HepG2 (cell line): Measurements from ENCODE around the gene TTC31. TPM values are rescaled to one million over a fixed set of nuclear protein-coding genes. Genes with fewer than 3 reads are reported as not detected.

Experiments used
- AGO2 ChIP-seq: fragments of 200-400 bp; formaldehyde crosslinking; optimal IDR thresholded peaks from 2 replicates; pipeline ENCODE3; 2017; ENCODE audit warnings: mild to moderate bottlenecking, low read depth, low read length, moderate library complexity
- CEBPB ChIP-seq: IDR thresholded peaks from 2 replicates; pipeline ENCODE4 v1.6.1; 2011; ENCODE audit warnings: low read depth, low read length, improper control_type of control experiment, borderline replicate concordance
- ESRRA ChIP-seq: sonication (generic); formaldehyde crosslinking; IDR thresholded peaks from 2 replicates; pipeline ENCODE4 v1.5.1; 2020; ENCODE audit warnings: mild to moderate bottlenecking, low read depth, missing genetic modification reagents
- FOXK1 ChIP-seq: sonication (generic); formaldehyde crosslinking; IDR thresholded peaks from 2 replicates; pipeline ENCODE4 v1.4.0; 2020; ENCODE audit warnings: low read depth, missing genetic modification reagents, borderline replicate concordance
- HES4 ChIP-seq: sonication (generic); formaldehyde crosslinking; IDR thresholded peaks from 2 replicates; pipeline ENCODE4 v1.9.0; 2021; ENCODE audit warnings: mild to moderate bottlenecking, missing genetic modification reagents, borderline replicate concordance
- NAIF1 ChIP-seq: sonication (generic); formaldehyde crosslinking; IDR thresholded peaks from 2 replicates; pipeline ENCODE4 v1.5.0; 2020; ENCODE audit warnings: mild to moderate bottlenecking, missing genetic modification reagents, borderline replicate concordance
- NFE2 ChIP-seq: sonication (generic); formaldehyde crosslinking; IDR thresholded peaks from 2 replicates; pipeline ENCODE4 v1.4.0; 2020; ENCODE audit warnings: missing genetic modification reagents
- PITX1 ChIP-seq: sonication (generic); formaldehyde crosslinking; IDR thresholded peaks from 2 replicates; pipeline ENCODE4 v1.5.1; 2020; ENCODE audit warnings: mild to moderate bottlenecking, missing genetic modification reagents
- RCOR2 ChIP-seq: IDR thresholded peaks from 2 replicates; pipeline ENCODE4 v1.6.1; 2016; ENCODE audit warnings: missing biosample characterization, missing genetic modification reagents
- SMYD3 ChIP-seq: sonication (generic); formaldehyde crosslinking; IDR thresholded peaks from 2 replicates; pipeline ENCODE4 v1.8.1; 2023; ENCODE audit warnings: mild to moderate bottlenecking, missing genetic modification reagents
- SP4 ChIP-seq: sonication (generic); formaldehyde crosslinking; IDR thresholded peaks from 2 replicates; pipeline ENCODE4 v1.8.1; 2023; ENCODE audit warnings: mild to moderate bottlenecking, missing genetic modification reagents
- SP5 ChIP-seq: IDR thresholded peaks from 2 replicates; pipeline ENCODE4 v1.6.1; 2016; ENCODE audit warnings: low read depth, borderline replicate concordance
- SPEN ChIP-seq: sonication (generic); formaldehyde crosslinking; IDR thresholded peaks from 2 replicates; pipeline ENCODE4 v1.5.1; 2020; ENCODE audit warnings: low read depth, mild to moderate bottlenecking, missing genetic modification reagents
- SSRP1 ChIP-seq: IDR thresholded peaks from 2 replicates; pipeline ENCODE4 v1.6.1; 2016; ENCODE audit warnings: control low read depth
- TBX2 ChIP-seq: sonication (generic); formaldehyde crosslinking; IDR thresholded peaks from 2 replicates; pipeline ENCODE4 v1.5.0; 2020; ENCODE audit warnings: missing genetic modification reagents, mild to moderate bottlenecking, borderline replicate concordance
- ZBTB38 ChIP-seq: sonication (generic); formaldehyde crosslinking; IDR thresholded peaks from 2 replicates; pipeline ENCODE4 v1.5.1; 2020; ENCODE audit warnings: mild to moderate bottlenecking, missing genetic modification reagents
- ZFP90 ChIP-seq: sonication (generic); formaldehyde crosslinking; IDR thresholded peaks from 2 replicates; pipeline ENCODE4 v1.8.0; 2022; ENCODE audit warnings: missing genetic modification reagents, mild to moderate bottlenecking, inconsistent platforms, borderline replicate concordance
- ZNF296 ChIP-seq: sonication (generic); formaldehyde crosslinking; conservative IDR thresholded peaks from 2 replicates; pipeline ENCODE4 v1.5.0; 2020; ENCODE audit warnings: mild to moderate bottlenecking, missing genetic modification reagents
- ZNF652 ChIP-seq: IDR thresholded peaks from 2 replicates; pipeline ENCODE4 v1.6.1; 2016; ENCODE audit warnings: low read depth, borderline replicate concordance
- polyA plus RNA-seq, 8 experiments: library from polyadenylated mRNA; depleted of rRNA in 3 of 8; stranded (reverse) in 7 of 8; unstranded in 1 of 8; fragments of >200 nt; fragmentation: Illumina TruSeq in 4 of 8; extraction: Trizol in 4 of 8; gene quantifications; 2 replicates each; pipeline versions ENCODE4 v1.2.1 to v1.2.3, GENCODE V29; 2011 to 2016; ENCODE audit warnings: low read depth in 4 of 8, missing spikeins in 1 of 8, mixed read lengths in 1 of 8; ENCODE audit not compliant: insufficient read depth in 1 of 8
- total RNA-seq, 5 experiments: library from RNA; depleted of rRNA; stranded (reverse); fragments of >200 nt; fragmentation: Illumina TruSeq; extraction: Trizol; gene quantifications; 2 replicates each; pipeline ENCODE4 v1.2.3, GENCODE V29; 2016; ENCODE audit warnings: low read depth in 1 of 5
- TF ChIP-seq, protein P1 (sequence below): sonication (generic); formaldehyde crosslinking; IDR thresholded peaks from 2 replicates; pipeline ENCODE4 v1.9.0; 2022; ENCODE audit warnings: missing genetic modification reagents, mild to moderate bottlenecking, borderline replicate concordance
- TF ChIP-seq, protein P2 (sequence below): sonication (generic); formaldehyde crosslinking; IDR thresholded peaks from 2 replicates; pipeline ENCODE4 v1.5.0; 2020; ENCODE audit warnings: mild to moderate bottlenecking, missing genetic modification reagents
- TF ChIP-seq, protein P3 (sequence below): sonication (generic); formaldehyde crosslinking; IDR thresholded peaks from 2 replicates; pipeline ENCODE4 v1.5.1; 2020; ENCODE audit warnings: mild to moderate bottlenecking, missing genetic modification reagents

The TTC31 gene
- total and polyA plus RNA-seq, 2 of the 13 experiments (the other 11 are each of a cell fraction or from before 2014, with no cell fraction given), result 28.3 to 39.5 TPM

DNA sequence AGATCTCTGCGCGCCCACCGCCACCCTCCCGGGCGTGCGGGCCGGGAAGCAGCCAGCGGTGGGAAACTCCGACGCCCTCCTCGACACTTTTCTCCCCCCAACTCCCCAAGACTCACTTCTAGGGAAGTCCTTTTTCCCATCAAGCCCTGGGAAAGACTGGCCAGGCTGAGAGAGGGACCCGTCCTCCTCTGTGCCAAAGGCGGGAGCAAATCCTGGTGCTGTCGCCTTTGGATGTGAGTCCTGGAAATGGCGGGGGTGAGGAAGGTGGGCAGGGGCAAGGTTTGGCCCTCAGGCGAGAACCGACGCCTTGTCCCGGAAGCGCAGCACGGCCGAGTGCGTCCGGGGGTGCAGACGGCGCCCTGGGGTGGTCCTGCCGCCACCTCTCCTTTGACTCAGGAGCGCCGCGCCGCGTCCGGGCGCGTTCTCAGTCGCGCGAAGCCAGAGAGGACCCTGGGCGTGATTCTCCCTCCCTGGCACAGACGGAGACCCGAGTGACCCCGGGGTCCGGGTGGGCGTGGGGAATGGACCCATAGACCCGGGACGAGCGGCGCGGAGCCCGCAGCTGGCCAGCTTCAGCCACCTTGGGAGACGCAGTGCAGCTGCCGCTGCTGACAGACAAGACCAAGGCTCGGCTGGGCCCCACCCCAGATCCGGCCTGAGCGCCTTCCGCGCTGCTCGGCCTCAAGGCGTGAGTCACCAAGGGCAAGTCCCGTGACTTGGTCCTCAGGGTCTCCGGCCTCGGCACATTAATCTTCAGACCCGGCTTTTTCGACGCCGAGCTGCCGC, 20.0 kb downstream of the TTC31 start (continued):
- TF ChIP-seq, protein P1, sequence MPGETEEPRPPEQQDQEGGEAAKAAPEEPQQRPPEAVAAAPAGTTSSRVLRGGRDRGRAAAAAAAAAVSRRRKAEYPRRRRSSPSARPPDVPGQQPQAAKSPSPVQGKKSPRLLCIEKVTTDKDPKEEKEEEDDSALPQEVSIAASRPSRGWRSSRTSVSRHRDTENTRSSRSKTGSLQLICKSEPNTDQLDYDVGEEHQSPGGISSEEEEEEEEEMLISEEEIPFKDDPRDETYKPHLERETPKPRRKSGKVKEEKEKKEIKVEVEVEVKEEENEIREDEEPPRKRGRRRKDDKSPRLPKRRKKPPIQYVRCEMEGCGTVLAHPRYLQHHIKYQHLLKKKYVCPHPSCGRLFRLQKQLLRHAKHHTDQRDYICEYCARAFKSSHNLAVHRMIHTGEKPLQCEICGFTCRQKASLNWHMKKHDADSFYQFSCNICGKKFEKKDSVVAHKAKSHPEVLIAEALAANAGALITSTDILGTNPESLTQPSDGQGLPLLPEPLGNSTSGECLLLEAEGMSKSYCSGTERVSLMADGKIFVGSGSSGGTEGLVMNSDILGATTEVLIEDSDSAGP (CRISPR knock-in tag), result peak; percentile 71
- TF ChIP-seq SP4 (CRISPR knock-in tag), result peak; percentile 48; the same call in 1 of the 2 replicates
- no peak for TF ChIP-seq SSRP1 (CRISPR knock-in tag)
- TF ChIP-seq SPEN (CRISPR knock-in tag), result peak; percentile 14; the same call in 1 of the 2 replicates
- no peak for TF ChIP-seq RCOR2 (CRISPR knock-in tag)
- TF ChIP-seq SMYD3 (CRISPR knock-in tag), result peak; percentile 88
- TF ChIP-seq, protein P2, sequence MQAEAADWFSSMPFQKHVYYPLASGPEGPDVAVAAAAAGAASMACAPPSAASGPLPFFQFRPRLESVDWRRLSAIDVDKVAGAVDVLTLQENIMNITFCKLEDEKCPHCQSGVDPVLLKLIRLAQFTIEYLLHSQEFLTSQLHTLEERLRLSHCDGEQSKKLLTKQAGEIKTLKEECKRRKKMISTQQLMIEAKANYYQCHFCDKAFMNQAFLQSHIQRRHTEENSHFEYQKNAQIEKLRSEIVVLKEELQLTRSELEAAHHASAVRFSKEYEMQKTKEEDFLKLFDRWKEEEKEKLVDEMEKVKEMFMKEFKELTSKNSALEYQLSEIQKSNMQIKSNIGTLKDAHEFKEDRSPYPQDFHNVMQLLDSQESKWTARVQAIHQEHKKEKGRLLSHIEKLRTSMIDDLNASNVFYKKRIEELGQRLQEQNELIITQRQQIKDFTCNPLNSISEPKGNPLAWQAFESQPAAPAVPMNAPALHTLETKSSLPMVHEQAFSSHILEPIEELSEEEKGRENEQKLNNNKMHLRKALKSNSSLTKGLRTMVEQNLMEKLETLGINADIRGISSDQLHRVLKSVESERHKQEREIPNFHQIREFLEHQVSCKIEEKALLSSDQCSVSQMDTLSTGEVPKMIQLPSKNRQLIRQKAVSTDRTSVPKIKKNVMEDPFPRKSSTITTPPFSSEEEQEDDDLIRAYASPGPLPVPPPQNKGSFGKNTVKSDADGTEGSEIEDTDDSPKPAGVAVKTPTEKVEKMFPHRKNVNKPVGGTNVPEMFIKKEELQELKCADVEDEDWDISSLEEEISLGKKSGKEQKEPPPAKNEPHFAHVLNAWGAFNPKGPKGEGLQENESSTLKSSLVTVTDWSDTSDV (CRISPR knock-in tag), result peak; percentile 87
- peak; percentile 99 for TF ChIP-seq AGO2
- TF ChIP-seq SP5 (CRISPR knock-in tag), result no peak
- TF ChIP-seq, protein P3, sequence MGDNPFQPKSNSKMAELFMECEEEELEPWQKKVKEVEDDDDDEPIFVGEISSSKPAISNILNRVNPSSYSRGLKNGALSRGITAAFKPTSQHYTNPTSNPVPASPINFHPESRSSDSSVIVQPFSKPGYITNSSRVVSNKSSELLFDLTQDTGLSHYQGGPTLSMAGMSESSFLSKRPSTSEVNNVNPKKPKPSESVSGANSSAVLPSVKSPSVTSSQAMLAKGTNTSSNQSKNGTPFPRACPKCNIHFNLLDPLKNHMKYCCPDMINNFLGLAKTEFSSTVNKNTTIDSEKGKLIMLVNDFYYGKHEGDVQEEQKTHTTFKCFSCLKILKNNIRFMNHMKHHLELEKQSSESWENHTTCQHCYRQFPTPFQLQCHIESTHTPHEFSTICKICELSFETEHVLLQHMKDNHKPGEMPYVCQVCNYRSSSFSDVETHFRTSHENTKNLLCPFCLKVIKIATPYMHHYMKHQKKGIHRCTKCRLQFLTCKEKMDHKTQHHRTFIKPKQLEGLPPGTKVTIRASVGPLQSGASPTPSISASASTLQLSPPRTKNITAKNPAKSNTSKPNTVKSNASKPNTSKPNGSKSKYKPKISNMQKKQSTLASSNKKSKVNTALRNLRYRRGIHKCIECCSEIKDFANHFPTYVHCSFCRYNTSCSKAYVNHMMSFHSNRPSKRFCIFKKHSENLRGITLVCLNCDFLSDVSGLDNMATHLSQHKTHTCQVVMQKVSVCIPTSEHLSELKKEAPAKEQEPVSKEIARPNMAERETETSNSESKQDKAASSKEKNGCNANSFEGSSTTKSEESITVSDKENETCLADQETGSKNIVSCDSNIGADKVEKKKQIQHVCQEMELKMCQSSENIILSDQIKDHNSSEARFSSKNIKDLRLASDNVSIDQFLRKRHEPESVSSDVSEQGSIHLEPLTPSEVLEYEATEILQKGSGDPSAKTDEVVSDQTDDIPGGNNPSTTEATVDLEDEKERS (CRISPR knock-in tag), result peak; percentile 79; the same call in 1 of the 2 replicates
- TF ChIP-seq ESRRA (CRISPR knock-in tag), result peak; percentile 66; the same call in 1 of the 2 replicates
- no peak for TF ChIP-seq CEBPB
- TF ChIP-seq NAIF1, result 0 out of 2 replicates have a peak, but pooled peaks have one; percentile 5
- TF ChIP-seq HES4 (CRISPR knock-in tag), result peak; percentile 90
- TF ChIP-seq ZFP90, result peak; percentile 73
- TF ChIP-seq PITX1 (CRISPR knock-in tag), result peak; percentile 55; the same call in 1 of the 2 replicates
- TF ChIP-seq ZNF296 (CRISPR knock-in tag), result no peak; the same call in 1 of the 2 replicates
- no peak for TF ChIP-seq NFE2 (CRISPR knock-in tag)
- TF ChIP-seq FOXK1 (CRISPR knock-in tag), result 0 out of 2 replicates have a peak, but pooled peaks have one; percentile 15
- peak; percentile 77 for TF ChIP-seq TBX2 (CRISPR knock-in tag)
- peak; percentile 77 for TF ChIP-seq ZBTB38 (CRISPR knock-in tag)
- no peak for TF ChIP-seq ZNF652 (CRISPR knock-in tag)
